ENCODE data around the gene SUGCT.

SUGCT gene

DNA sequence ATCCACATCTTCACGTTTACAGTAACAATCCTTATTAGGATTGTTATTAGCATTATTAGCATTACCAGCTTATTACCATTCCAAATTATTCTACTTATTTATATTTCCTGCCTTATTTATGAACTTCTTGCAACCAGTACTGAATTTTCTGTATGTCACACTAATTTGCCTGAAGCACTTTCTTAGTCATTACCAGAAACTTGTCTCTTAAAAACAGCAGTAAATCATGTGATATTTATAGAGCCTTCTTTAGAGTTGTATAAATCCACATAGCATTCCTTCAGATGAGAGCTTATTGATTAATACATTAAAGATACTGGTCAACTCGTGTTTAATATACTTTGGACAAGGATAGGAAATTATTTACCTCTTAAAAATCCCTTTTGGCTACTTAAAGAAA, 618.6 kb downstream of the SUGCT start:
- DNase-seq = no peak

DNA sequence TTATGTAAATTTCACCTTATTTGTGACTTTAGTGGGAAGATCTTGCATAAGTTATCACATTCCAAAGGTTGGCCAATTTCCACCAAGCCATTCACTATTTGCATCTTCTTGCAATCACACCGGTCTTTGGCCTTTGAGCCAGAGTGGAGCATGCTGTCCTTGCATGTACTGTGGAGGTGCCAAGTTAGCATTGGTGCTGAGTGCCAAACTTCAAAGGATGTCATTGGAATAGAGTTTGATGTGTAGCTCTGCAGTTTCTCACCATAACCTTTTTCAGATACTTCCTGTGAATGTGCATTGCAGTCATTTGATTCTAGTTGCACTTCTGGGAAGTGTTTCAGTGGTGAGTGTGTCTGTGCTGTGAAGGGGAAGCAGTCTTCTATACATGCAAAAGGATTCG, 620.6 kb downstream of the SUGCT start:
- DNase-seq = no peak

- DNase-seq = no peak
These were observed 622.3 kb downstream of the SUGCT start for GRCh38 chr7:40757109-40757508.

DNA sequence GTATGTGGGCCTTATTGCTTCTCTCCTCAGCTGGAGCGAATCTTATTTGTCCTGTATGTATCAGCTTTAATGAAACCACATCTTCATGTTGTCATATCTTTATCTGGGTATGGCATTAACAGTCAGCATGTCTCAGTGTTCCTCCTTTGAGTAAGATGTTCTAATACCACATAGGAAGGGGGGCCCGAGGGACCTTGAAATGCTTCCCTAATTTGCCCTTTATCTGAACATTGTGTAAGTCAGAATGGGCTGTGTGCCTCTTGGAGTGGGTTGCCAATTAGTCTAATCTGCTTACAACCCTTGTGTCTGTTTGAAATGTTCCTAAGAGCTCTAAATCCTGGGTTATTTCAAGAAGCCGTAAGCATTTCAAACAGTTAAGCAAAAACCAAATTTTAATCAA, 623.8 kb downstream of the SUGCT start:
- no peak for DNase-seq

GRCh38 chr7:40760293-40760964, 625.6 kb downstream of the SUGCT start:
- no peak for DNase-seq

DNA sequence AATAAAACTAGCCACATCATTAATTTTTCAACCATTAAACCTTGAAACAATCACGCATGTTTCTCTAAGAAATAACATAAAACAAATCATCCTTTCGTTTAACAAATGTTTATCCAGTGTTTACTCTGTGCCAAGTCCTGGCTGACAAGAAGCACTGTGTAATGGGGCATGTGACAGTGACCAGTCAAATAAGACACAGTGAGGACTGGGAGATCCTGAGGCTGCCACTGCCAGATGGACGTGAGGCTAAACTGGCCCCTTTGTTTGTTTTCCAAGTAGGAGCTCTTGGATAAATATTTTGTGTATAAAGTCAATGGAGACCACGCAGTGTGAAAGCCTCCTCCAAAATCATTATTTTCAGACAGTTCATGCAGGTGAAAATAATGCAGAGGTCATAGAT, 626.2 kb downstream of the SUGCT start:
- DNase-seq = no peak

DNA sequence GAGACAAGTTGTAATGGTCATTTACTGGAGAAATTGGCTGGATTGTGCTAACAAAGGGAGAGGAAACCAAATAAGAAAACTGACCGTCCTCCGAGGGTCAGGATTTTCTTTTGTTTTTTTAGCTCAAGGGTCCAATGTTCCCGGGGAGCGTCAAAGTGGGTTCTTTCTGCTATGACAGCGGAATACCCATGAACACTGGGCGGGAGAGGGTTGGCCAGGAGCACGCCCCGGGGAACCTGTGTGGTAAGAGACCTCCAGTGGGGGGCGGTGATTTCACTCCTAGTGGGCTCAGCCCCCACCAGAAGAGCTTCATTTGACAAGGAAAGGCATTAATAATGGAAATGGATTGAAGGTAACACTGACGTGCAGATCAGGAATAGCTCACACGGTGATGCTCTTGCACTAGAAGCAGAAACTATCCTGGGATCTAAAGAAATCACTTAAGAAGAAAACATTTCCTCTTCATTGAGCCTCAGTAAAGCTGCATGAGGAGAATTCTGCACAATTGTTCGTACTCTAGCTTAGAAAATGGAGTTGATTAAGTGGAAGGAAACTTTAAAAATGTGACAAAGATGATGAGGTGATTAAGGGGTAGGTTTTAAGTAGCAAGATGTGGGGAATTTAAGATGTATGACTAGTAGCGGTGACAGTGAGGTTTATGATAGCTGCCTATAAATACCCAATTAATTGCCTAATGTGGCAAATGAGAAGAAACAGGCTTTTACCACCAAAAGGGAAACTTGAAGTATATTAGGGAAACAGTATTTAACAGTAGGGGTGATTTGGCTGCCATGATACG, 627.2 kb downstream of the SUGCT start:
- DNase-seq = no peak

- no peak for DNase-seq
These were observed 628.8 kb downstream of the SUGCT start for GRCh38 chr7:40763319-40764287.

- DNase-seq = no peak
These were observed 630.8 kb downstream of the SUGCT start for GRCh38 chr7:40765639-40766038.

DNA sequence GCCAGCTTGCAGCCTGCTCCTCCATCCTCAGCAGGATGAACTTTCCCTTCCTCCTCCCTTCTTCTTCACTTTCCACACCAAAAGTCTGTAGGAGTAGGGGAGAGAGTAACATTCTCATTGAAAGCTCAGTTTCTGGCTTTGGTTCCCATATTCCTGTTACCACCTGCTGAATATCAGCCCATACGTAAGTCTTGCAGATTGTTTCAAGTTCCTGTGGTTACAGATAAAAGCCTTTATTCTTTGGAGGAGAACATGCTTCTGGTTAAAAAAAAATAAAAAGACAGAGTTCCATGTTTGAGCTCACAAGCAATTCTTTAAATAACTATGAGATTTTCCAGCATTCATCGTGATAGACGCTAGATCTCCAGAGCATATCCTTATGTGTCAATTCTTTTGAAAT, 637.3 kb downstream of the SUGCT start:
- no peak for DNase-seq

DNA sequence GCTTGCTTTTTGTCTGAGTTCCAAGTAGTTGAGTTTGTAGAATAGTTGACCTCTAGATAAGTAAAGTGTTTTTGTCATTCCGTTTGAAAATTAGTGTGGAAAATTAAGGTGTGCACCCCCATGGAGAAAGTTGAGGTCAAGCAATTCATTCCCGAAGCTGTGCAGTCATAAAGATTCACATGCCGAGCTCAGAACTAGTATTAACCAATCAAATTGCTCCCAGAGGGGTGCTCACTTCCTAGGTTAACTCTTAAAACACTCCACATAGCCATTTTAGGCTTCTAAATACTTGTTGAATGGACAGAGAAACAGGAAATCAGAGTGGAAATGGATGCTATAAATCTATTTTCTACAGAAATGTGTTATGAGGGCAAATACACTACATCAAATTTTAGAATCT, 638.9 kb downstream of the SUGCT start:
- no peak for DNase-seq

DNA sequence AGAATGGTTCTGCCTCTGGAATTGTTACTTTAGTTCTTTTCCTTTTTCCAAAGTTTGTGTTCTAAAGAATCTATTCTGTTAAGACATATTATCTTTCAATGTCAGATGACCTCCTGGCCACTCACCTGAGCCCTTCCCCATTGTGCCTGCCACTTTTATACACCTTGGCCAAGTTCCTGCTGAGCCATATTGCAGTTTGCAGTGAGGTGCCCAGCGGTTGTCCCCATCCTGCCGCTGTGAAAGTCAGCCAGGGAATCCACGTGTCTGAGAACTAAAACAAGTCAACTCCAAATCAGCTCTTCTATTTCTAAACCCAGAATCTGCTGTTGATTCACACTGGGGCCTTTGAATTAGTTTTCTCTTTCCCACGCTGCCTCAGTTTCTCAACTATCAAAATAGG, 641.1 kb downstream of the SUGCT start:
- no peak for DNase-seq

DNA sequence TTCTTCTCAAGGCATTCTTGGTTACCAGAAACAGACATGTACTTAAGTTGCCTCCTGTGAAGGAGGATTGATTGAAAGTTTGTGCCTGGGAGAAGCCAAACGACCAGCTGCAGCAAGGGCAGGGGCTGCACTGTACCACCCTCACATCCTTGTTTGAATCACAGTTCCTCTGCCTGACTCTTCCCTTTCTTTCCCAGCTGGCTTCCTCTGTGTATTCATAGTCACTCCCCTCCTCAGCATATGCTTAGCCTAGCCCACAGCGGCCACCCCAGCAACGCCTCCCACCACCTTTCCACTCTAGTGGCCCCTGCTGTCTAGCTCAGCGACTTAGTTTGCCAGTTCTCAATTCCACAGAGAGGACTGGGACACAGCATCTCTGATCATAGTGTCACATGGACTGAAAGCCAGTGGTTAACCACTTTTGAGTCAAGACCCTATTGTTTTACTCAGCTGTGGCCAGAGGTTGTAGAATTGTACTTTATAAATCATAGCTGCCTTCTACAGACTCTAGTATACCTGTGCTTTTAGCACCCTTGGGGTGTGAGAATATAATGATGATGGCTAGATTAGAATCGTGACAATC, 643.0 kb downstream of the SUGCT start:
- DNase-seq = no peak

GRCh38 chr7:40780460-40780859, 645.7 kb downstream of the SUGCT start:
- DNase-seq = no peak

DNA sequence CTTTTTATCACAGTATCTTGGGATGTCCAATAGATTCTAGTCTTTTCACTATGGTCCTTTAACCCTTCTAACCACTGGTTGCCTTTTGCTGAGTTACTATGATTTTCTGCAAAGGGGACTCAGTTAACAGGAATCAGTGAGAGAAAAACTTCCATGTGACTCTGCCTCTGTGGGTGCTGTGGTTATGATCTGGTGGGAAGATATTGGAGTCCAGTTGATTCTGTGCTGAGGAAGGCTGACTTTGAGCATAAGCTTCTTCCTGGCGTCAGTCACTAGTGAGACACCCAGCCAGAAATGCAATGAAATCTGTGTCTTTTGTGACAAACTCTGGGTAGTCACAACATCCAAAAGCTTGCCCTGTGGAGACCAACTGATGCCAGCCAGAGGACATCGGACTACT, 648.0 kb downstream of the SUGCT start:
- DNase-seq = no peak

DNA sequence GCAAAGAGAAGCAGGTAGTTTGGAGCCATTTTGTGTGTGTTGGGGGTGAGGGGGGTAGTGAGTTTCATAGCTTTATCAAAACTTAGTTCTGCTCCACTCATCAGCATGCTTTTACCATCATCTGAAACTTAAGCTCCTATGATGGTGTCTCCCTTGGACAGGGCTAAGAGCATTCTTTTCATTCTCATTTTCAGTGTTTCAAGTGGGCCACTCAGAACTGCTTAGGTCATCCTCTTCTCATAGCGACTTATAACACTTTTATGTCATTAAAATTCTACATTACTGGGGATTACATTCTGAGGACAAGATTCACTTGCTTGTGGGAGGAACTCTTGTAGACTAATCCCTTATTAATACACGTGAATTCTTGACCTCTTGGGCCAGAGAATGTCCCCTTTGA, 649.4 kb downstream of the SUGCT start:
- DNase-seq = no peak

DNA sequence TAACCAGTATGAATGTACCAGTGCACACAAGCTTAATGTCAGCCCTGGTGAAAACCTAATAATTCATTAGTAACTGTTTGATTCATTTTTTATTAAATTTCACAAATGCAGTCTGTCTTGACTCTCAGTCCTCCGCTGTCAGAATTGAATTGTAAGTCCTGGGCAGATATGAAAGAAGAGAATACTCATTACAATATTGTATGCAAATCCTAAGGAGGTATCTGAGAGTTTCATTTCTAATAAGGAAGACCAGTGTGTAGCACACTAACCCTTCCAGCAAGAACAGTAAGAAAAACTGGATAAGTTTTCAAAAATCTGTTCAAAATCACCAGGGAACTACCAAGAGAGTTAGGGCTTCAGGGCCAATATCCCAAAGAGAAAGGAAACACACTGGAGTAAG, 652.1 kb downstream of the SUGCT start:
- DNase-seq = no peak

DNA sequence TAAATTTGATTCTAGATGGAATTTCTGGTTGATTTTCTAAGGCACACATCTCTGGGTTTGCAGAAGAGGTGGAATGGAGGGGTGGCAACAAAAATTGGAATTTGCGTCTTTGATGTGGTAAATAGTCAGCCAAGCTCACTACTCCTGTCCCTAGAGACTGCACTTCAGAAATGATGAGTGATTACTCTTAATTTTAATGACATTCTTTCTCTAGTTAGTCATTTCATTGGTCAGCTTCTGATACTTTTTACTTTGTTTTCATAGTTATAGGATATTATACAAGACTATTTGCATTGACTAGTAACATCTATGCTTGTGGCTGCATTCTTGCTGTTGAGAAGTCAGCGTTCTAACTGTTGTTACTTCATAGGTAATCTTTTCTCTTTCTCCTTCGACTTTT, 658.3 kb downstream of the SUGCT start:
- no peak for DNase-seq

DNA sequence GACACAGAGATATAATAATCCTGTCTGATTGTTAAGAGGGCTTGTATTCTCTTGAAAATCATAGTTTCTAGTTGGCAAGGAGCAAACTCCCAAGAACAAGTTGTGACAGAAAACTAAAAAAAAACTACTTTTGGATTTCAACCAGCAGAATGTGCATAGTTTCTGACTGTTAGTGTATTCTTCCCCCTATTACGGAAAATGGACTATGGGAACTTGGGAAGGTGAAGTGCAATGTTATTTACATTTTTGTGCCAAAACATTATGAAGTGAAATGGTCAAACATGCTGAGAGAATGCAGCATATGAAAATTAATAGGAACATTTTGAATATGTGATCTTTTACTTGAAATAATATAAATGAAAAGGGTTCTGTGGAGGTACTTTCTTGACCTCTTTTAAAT, 660.8 kb downstream of the SUGCT start:
- DNase-seq = no peak

GRCh38 chr7:40796723-40797122, 661.9 kb downstream of the SUGCT start:
- no peak for DNase-seq

GRCh38 chr7:40798613-40799012, 663.8 kb downstream of the SUGCT start:
- DNase-seq = no peak

GRCh38 chr7:40799493-40800403, 664.9 kb downstream of the SUGCT start:
- no peak for DNase-seq
